ENCODE data around the gene CIB4. TPM values are rescaled to one million over a fixed set of nuclear protein-coding genes. Genes with fewer than 3 reads are reported as not detected.
A peak's percentile ranks its signal among the peaks of the same experiment; 100 is the strongest.

CIB4 gene
- total RNA-seq, 1 experiment from 2014 or later, result not detected

GRCh38 chr2:26612522-26613240, 28.5 kb downstream of the CIB4 start:
- intact Hi-C loops (cut with micrococcal nuclease; ENCODE audit: unreplicated experiment), result no loop called here
- Histone ChIP-seq H3K4me1 (ENCODE audit: insufficient read depth, low read length, poor library complexity, severe bottlenecking) (peaks cover 16% of the 10 kb centered on the region), H3K27ac (ENCODE audit: low read depth, low read length, poor library complexity, severe bottlenecking) (no peak overlapping the region), H3K4me3 (ENCODE audit: low read depth, low read length, poor library complexity, severe bottlenecking) (no peak overlapping the region), H3K27me3 (replicated peaks; ENCODE audit: insufficient read depth, low read depth, low read length, poor library complexity) (no peaks in the 10 kb centered on the region), H3K9me3 (ENCODE audit: low read depth, low read length, poor library complexity, severe bottlenecking) (no peaks in the 10 kb centered on the region), H3K36me3 (ENCODE audit: insufficient read depth, low read length, poor library complexity, severe bottlenecking) (no peaks in the 10 kb centered on the region)
- TF ChIP-seq EZH2 (IDR thresholded peaks at IDR 0.05; ENCODE audit: borderline replicate concordance, low read depth, low read length, poor library complexity, severe bottlenecking), result no peak
- no peak for TF ChIP-seq CTCF (conservative IDR thresholded peaks at IDR 0.05; ENCODE audit: low read depth, low read length)
- BruUV-seq (replicated peaks), result no TSS peak
- ChIA-PET POLR2A (ENCODE audit: low non-redundant PET) (no interaction called here), CTCF (no interaction called here)
- peak; percentile 49 for DNase-seq (ENCODE audit: low spot score)

GRCh38 chr2:26612034-26612433, 29.1 kb downstream of the CIB4 start:
- ChIA-PET CTCF (no interaction called here), POLR2A (ENCODE audit: low non-redundant PET) (no interaction called here)
- no TSS peak for BruUV-seq (replicated peaks)
- Histone ChIP-seq H3K36me3 (ENCODE audit: insufficient read depth, low read length, poor library complexity, severe bottlenecking) (no peaks in the 10 kb centered on the region), H3K27ac (ENCODE audit: low read depth, low read length, poor library complexity, severe bottlenecking) (no peak overlapping the region), H3K27me3 (replicated peaks; ENCODE audit: insufficient read depth, low read depth, low read length, poor library complexity) (no peaks in the 10 kb centered on the region), H3K9me3 (ENCODE audit: low read depth, low read length, poor library complexity, severe bottlenecking) (no peaks in the 10 kb centered on the region), H3K4me3 (ENCODE audit: low read depth, low read length, poor library complexity, severe bottlenecking) (no peak overlapping the region), H3K4me1 (ENCODE audit: insufficient read depth, low read length, poor library complexity, severe bottlenecking) (peaks cover 16% of the 10 kb centered on the region)
- no peak for TF ChIP-seq EZH2 (IDR thresholded peaks at IDR 0.05; ENCODE audit: borderline replicate concordance, low read depth, low read length, poor library complexity, severe bottlenecking)
- no peak for TF ChIP-seq CTCF (conservative IDR thresholded peaks at IDR 0.05; ENCODE audit: low read depth, low read length)
- DNase-seq (ENCODE audit: low spot score), result no peak
- intact Hi-C loops (cut with micrococcal nuclease; ENCODE audit: unreplicated experiment), result no loop called here

GRCh38 chr2:26610504-26611335, 30.4 kb downstream of the CIB4 start:
- POLR2A ChIA-PET (ENCODE audit: low non-redundant PET), result no interaction called here
- H3K27ac ChIP-seq (ENCODE audit: low read depth, low read length, poor library complexity, severe bottlenecking), result no peak overlapping the region
- intact Hi-C loops (cut with micrococcal nuclease; ENCODE audit: unreplicated experiment), result no loop called here
- CTCF ChIA-PET, result no interaction called here
- no TSS peak for BruUV-seq (replicated peaks)
- no peaks in the 10 kb centered on the region for H3K36me3 ChIP-seq (ENCODE audit: insufficient read depth, low read length, poor library complexity, severe bottlenecking)
- no peak overlapping the region for H3K4me3 ChIP-seq (ENCODE audit: low read depth, low read length, poor library complexity, severe bottlenecking)
- TF ChIP-seq EZH2 (IDR thresholded peaks at IDR 0.05; ENCODE audit: borderline replicate concordance, low read depth, low read length, poor library complexity, severe bottlenecking), result no peak
- TF ChIP-seq CTCF (conservative IDR thresholded peaks at IDR 0.05; ENCODE audit: low read depth, low read length), result no peak
- H3K4me1 ChIP-seq (ENCODE audit: insufficient read depth, low read length, poor library complexity, severe bottlenecking), result peaks cover 16% of the 10 kb centered on the region
- H3K27me3 ChIP-seq (replicated peaks; ENCODE audit: insufficient read depth, low read depth, low read length, poor library complexity), result no peaks in the 10 kb centered on the region
- DNase-seq (ENCODE audit: low spot score), result no peak
- H3K9me3 ChIP-seq (ENCODE audit: low read depth, low read length, poor library complexity, severe bottlenecking), result no peaks in the 10 kb centered on the region
